KMS-11 (cell line): Measurements from ENCODE around the gene NPHS1.

Source experiments
- H2AFZ ChIP-seq: fragments of 200-600 bp; sonication (generic); 2 replicates; pipeline ENCODE4 v1.6.1; 2016; ENCODE audit warnings: antibody characterized with exemption, mixed run types, low read depth
- H3K27ac ChIP-seq: fragments of 200-600 bp; sonication (generic); 2 replicates; pipeline ENCODE4 v1.6.1; 2016; ENCODE audit warnings: mild to moderate bottlenecking, mixed run types
- H3K27me3 ChIP-seq: fragments of 200-600 bp; sonication (generic); 2 replicates; pipeline ENCODE4 v1.6.1; 2017; ENCODE audit warnings: mild to moderate bottlenecking, low read depth, mixed run types, moderate library complexity; ENCODE audit not compliant: insufficient read depth
- H3K36me3 ChIP-seq: fragments of 200-600 bp; sonication (generic); 2 replicates; pipeline ENCODE4 v1.6.1; 2017; ENCODE audit warnings: mild to moderate bottlenecking, mixed run types; ENCODE audit not compliant: insufficient read depth
- H3K4me1 ChIP-seq: fragments of 200-600 bp; sonication (generic); 2 replicates; pipeline ENCODE4 v1.6.1; 2016; ENCODE audit warnings: mild to moderate bottlenecking, low read depth, mixed run types; ENCODE audit not compliant: poor library complexity, severe bottlenecking
- H3K4me2 ChIP-seq: fragments of 200-600 bp; sonication (generic); 2 replicates; pipeline ENCODE4 v1.7.0; 2016; ENCODE audit warnings: mild to moderate bottlenecking, mixed run types
- H3K4me3 ChIP-seq: fragments of 200-600 bp; sonication (generic); IDR thresholded peaks from 2 replicates; pipeline ENCODE4 v1.6.1; 2017; ENCODE audit warnings: low read depth, low read length, mixed read lengths; ENCODE audit not compliant: insufficient read depth
- H3K79me2 ChIP-seq: fragments of 200-600 bp; sonication (generic); 2 replicates; pipeline ENCODE4 v1.6.1; 2016; ENCODE audit warnings: low read depth, mixed run types; ENCODE audit not compliant: insufficient read depth
- H3K9ac ChIP-seq: fragments of 200-600 bp; sonication (generic); 2 replicates; pipeline ENCODE4 v1.6.1; 2016; ENCODE audit warnings: mild to moderate bottlenecking, mixed run types
- H4K20me1 ChIP-seq: fragments of 200-600 bp; sonication (generic); 2 replicates; pipeline ENCODE4 v1.6.1; 2016; ENCODE audit warnings: mild to moderate bottlenecking, mixed run types; ENCODE audit not compliant: insufficient read depth
- TF ChIP-seq, protein P1 (sequence below): fragments of 200-600 bp; sonication (generic); conservative IDR thresholded peaks from 2 replicates; pipeline ENCODE4 v1.6.1; 2017; ENCODE audit warnings: low read depth, mild to moderate bottlenecking, antibody characterized with exemption, low read length, moderate library complexity, mixed read lengths

Gene NPHS1

DNA sequence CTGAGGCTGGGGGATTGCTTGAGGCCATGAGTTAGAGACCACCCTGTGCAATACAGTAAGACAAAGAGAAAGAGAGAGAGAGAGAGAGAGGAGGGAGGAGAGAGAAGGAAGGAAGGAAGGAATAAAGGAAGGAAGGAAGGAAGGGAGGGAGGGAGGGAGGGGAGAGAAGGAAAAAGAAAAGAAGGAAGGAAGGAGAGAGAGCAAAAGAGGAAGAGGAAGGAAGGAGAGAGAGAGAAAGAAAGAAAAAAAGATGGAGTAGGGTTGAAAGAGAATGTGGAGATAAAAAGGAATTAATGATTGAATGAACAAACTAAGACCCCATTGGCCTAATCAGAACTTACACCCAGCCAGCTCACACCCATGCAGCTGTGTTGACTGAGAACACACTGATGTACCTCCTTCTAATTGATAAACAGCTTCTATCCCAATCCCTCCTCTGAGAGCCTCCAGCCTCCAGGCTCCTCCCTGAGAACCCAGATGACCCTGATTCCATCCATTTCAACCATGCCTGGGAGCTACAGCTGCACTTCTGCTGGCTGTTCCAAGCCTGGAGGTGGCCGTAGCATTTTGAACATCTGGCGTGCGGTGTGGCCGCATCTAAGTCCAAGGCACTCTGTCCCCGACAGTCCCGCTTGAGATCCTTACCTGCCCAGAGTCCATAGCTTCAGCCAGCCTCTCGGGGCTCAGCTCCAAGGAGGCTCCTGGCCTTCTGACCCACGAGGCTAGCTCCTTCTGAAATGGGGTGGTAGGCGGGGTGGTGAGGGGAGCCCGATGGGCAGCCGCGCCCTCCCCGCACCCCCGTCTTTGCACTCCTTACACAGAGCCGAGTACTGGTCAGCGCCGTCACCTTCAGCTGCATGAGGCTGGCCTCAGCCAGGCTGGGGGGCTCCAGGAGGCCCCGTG, 40.7 kb downstream of the NPHS1 start:
- no peak overlapping the region for H3K4me2 ChIP-seq

GRCh38 chr19:35807633-35808032, 44.7 kb downstream of the NPHS1 start:
- Histone ChIP-seq H3K4me2 (no peak overlapping the region), H4K20me1 (no peaks in the 10 kb centered on the region), H3K36me3 (no peaks in the 10 kb centered on the region), H3K9ac (no peak overlapping the region), H3K4me1 (no peaks in the 10 kb centered on the region), H3K79me2 (no peaks in the 10 kb centered on the region), H2AFZ (no peak overlapping the region), H3K27ac (no peak overlapping the region), H3K4me3 (no peak overlapping the region), H3K27me3 (peaks cover 55% of the 10 kb centered on the region; the same call in 1 of the 2 replicates)
- TF ChIP-seq, protein P1, sequence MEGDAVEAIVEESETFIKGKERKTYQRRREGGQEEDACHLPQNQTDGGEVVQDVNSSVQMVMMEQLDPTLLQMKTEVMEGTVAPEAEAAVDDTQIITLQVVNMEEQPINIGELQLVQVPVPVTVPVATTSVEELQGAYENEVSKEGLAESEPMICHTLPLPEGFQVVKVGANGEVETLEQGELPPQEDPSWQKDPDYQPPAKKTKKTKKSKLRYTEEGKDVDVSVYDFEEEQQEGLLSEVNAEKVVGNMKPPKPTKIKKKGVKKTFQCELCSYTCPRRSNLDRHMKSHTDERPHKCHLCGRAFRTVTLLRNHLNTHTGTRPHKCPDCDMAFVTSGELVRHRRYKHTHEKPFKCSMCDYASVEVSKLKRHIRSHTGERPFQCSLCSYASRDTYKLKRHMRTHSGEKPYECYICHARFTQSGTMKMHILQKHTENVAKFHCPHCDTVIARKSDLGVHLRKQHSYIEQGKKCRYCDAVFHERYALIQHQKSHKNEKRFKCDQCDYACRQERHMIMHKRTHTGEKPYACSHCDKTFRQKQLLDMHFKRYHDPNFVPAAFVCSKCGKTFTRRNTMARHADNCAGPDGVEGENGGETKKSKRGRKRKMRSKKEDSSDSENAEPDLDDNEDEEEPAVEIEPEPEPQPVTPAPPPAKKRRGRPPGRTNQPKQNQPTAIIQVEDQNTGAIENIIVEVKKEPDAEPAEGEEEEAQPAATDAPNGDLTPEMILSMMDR, result no peak

More for the DNA sequence above, 40.7 kb downstream of the NPHS1 start:
- Histone ChIP-seq H3K4me1 (no peaks in the 10 kb centered on the region), H3K27me3 (peaks cover 67% of the 10 kb centered on the region), H3K27ac (no peak overlapping the region), H3K9ac (no peak overlapping the region), H4K20me1 (no peaks in the 10 kb centered on the region), H3K4me3 (no peak overlapping the region), H2AFZ (no peak overlapping the region), H3K36me3 (no peaks in the 10 kb centered on the region), H3K79me2 (no peaks in the 10 kb centered on the region)
- TF ChIP-seq, protein P1, result no peak

GRCh38 chr19:35806597-35806996, 45.7 kb downstream of the NPHS1 start:
- no peaks in the 10 kb centered on the region for H3K79me2 ChIP-seq
- no peaks in the 10 kb centered on the region for H4K20me1 ChIP-seq
- no peak overlapping the region for H3K27ac ChIP-seq
- no peak overlapping the region for H3K4me2 ChIP-seq
- H3K4me1 ChIP-seq, result no peaks in the 10 kb centered on the region
- H3K9ac ChIP-seq, result no peak overlapping the region
- TF ChIP-seq, protein P1, result no peak
- H3K4me3 ChIP-seq, result no peak overlapping the region
- no peak overlapping the region for H2AFZ ChIP-seq
- H3K36me3 ChIP-seq, result no peaks in the 10 kb centered on the region
- peaks cover 53% of the 10 kb centered on the region; the same call in 1 of the 2 replicates for H3K27me3 ChIP-seq

GRCh38 chr19:35805526-35806102, 46.7 kb downstream of the NPHS1 start:
- TF ChIP-seq, protein P1, result no peak
- Histone ChIP-seq H4K20me1 (no peaks in the 10 kb centered on the region), H2AFZ (no peak overlapping the region), H3K27me3 (peaks cover 54% of the 10 kb centered on the region), H3K36me3 (no peaks in the 10 kb centered on the region), H3K4me1 (no peaks in the 10 kb centered on the region), H3K79me2 (no peaks in the 10 kb centered on the region), H3K9ac (no peak overlapping the region), H3K4me3 (no peak overlapping the region), H3K4me2 (no peak overlapping the region), H3K27ac (no peak overlapping the region)
